ENCODE results near the gene WDR43. TPM values are rescaled to one million over a fixed set of nuclear protein-coding genes. Genes with fewer than 3 reads are reported as not detected.

WDR43 gene
- total RNA-seq, 1 donor from 2014 or later: 18.0 TPM

- ATAC-seq (no peak), DNase-seq (no peak)
- intact Hi-C loops (cut with micrococcal nuclease): no loop called here
These were observed 88.0 kb downstream of the WDR43 start for GRCh38 chr2:28982381-28982950.

DNA sequence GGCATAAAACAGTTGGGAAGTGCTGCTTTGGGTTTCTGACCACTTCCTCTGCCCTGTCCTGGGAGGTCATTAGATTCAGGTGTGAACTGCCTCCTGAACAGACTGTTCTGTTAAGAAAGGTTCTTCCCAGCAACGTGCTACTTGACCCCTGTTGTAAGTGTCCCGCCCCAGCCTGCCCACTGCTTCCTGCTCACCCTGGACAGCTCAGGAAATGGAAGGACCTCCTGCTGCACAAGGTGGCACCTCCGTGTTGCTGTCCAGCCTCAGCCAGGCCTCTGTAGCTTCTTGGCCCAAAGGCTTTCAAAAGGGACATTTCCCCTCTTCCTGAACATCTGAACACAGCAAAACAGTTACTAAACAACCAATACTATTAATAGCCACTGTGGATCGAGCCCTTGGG lies 92.0 kb downstream of the WDR43 start:
- DNase-seq (no peak), ATAC-seq (no peak)
- intact Hi-C loops (cut with micrococcal nuclease): no loop called here

DNA sequence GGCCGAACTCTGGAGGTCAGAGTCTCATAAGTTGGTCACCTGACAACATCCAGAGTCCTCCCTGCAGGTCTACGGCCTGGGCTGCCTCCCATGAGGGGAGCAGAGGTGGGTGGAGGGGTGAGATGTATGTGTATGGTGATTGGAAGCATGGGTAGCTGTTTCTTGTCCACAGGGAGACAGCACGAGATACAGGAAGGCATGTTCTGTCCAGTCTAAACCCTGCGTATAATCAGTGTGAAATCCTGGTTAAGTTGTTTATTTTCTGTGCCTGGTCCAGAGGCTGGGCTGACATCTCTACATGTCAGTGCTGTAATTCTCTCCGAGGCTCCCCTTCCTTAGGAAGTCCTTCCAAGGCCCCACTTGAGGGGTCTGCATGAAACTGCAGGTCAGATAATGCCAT lies 95.5 kb downstream of the WDR43 start:
- intact Hi-C loops (cut with micrococcal nuclease): no loop called here
- no peak for DNase-seq
- ATAC-seq: no peak

DNA sequence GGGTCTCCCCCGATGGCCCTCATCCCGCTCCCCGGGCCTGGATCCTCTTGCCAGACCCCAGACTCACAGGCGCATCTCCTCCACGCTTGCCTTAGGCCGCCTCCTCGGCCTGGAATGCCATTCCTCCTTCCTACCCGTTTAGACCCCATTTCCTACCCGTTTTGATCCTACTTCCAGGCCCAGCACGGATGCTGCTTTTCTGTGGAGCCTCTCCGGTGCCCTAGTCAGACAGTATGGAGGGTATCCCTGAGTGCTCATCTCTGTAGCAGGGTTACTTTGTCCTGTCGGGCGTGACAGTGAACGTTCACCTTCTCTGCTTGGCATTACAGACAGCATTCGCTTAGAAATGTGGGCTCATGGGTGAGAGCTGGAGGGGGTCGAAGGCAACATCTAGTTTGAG lies 96.0 kb downstream of the WDR43 start:
- intact Hi-C loops (cut with micrococcal nuclease): no loop called here
- DNase-seq: no peak
- ATAC-seq: no peak

DNA sequence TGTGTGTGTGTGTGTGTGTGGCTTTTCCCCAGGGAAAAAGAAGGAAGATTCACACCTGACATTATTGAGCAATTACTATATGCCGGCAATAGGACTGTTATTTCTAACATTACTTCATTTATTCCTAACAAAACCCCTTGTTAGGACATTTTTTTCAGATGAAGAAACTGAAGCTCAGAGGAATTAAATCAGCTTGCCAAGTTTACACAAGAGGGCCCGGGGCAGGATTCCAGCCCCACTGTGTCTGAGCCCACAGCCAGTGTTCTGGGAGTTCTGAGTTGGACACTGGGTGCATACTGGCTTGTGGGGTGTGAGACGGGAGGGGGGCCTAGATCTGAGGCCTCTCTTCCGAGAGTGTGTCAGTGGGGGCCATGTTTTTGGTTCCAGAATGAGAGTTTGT lies 96.6 kb downstream of the WDR43 start:
- intact Hi-C loops (cut with micrococcal nuclease): no loop called here
- peak; percentile 53 for DNase-seq

DNA sequence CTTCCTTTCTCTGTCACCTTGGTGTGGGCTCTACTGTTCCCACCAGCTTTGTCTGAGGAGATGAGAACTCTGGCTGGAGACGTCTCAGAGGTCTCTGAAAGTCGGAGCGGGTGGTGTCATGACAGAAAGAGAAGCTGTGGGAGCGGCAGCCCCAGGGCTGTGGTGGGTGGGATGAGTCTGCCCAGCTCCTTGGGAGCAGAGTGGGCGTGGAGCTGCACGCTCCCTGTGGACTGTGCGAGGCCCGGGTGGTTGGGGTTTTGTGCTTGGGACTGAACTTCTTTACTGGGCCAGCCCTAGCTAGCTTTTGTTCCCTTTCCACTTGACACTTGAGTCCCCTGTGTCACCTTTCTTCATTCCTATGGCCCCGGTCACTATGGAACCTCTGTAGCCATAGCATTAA lies 97.0 kb downstream of the WDR43 start:
- intact Hi-C loops (cut with micrococcal nuclease): no loop called here
- no peak for ATAC-seq
- DNase-seq: no peak

More for the DNA sequence above, 96.6 kb downstream of the WDR43 start:
- ATAC-seq: peak; percentile 48

- DNase-seq: peak; percentile 53
- ATAC-seq: peak; percentile 67
- intact Hi-C loops (cut with micrococcal nuclease): no loop called here
These were observed 98.9 kb downstream of the WDR43 start for GRCh38 chr2:28993206-28993960.

- peak; percentile 18 for DNase-seq
- no peak for ATAC-seq
These were observed 99.6 kb downstream of the WDR43 start for GRCh38 chr2:28994074-28994473.

DNA sequence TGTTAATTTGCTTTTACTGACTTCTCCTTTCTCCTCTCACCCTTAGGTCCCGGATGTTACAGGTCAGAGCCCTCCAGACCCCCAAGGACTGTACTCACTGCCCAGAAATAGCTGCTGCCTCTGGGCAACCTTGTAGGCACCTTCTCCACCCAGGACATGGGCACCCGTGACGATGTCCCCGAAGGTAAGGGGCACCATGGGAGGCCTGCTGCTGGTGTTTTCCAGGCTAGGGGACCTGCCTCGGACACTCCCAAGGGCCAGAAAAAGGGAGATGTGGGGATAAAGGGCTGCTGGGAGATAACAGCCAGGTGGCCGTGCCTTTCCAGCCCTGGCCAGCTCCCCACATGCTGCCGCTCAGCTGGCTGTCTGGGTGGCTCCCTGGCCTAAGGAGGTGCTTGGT lies 100.2 kb downstream of the WDR43 start:
- intact Hi-C loops (cut with micrococcal nuclease): no loop called here
- ATAC-seq (no peak), DNase-seq (peak; percentile 12)

More at GRCh38 chr2:28994074-28994473, 99.6 kb downstream of the WDR43 start:
- intact Hi-C loops (cut with micrococcal nuclease): no loop called here

DNA sequence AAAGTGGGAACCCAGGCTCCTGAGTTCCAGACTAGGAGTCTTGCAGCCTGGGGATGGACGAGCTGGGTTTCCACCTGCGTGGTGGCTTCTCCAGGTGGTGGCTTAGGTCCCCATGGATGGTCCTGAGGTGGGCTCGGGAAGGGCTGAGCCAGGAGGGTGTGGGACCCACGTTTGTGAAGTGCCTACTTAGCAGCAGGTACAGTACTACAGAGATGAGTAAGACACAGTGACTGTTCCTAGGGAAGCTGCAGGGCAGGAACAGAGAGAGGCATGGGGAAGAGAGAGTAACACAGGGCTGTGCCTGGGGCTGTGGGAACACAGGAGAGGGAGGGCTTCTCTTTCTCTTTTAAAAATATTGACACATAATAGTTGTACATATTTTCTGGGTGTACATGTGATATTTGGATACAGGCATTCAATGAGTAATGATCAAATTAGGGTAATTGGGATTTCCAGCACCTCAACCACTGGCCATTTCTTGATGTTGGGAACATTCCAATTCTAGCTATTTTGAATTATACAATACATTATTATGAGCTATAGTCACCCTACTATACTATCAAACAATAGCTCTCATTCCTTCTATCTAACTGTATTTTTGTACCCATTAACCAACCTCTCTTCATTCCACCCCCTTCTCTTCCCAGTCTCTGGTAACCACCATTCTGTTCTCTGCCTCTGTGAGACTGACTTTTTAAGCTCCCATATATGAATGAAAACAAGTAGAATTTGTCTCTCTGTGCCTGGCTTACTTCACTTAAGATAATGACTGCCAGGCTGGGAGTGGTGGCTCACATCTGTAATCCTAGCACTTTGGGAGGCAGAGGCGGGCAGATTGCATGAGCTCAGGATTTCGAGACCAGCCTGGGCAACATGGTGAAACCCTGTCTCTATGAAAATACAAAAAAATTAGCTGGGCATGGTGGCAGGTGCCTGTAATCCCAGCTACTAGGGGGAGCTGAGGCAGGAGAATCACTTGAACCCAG lies 101.6 kb downstream of the WDR43 start:
- ATAC-seq (no peak), DNase-seq (peak; percentile 11)
- intact Hi-C loops (cut with micrococcal nuclease): no loop called here

DNA sequence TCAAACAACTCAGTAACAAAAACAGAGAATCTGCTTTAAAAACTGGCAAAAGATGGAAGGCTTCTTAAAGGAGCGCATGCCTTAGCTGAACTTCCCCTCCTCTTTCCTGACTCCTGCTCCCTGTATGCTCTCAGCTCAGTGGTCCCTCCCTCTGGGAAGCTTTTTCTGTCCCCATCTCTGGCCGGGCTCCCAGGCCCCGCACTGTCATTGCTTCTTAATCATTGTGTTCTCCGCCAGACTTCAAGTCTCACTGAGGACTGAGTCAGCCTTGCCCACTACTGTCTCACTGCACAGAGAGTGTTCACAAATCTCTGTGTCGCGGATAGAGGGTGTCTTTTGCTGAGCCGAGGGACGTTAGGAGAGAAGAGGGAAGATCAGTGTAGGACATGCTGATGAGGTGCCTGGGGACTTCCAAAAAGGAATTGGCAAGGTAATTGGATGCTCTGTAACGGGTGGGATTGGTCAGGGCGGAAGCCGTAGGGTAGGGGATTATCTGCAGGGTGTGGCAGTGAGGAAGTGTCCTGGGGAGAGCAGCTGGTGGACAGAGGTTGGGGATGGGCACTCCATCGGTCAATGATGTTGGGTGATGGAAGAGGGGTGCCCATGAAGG lies 102.9 kb downstream of the WDR43 start:
- DNase-seq (peak; percentile 39), ATAC-seq (peak; percentile 52)
- intact Hi-C loops (cut with micrococcal nuclease): no loop called here

Other genes with a start within 250 kb of the WDR43 start
- gene PPP1CB, start 142.8 kb upstream of the WDR43 start, total RNA-seq: 434 TPM
- 0.15 TPM for gene SPDYA, start 83.8 kb upstream of the WDR43 start, total RNA-seq
- 24.7 TPM for gene TRMT61B, start 24.4 kb upstream of the WDR43 start, total RNA-seq
- gene TOGARAM2, start 86.6 kb downstream of the WDR43 start, total RNA-seq: 43.9 TPM
- 0.84 TPM for gene PCARE, start 179.9 kb downstream of the WDR43 start, total RNA-seq
- gene CLIP4, start 220.7 kb downstream of the WDR43 start, total RNA-seq: 31.4 TPM

All from left ventricle myocardium superior (tissue), 1 donor.